Measurements from ENCODE around the gene ASPRV1.
"Not testable (repeated sequence)": the region's sequence is repeated elsewhere in the genome, so short reads cannot be mapped to it uniquely, and the experiment has no call there.

The ASPRV1 gene

GRCh38 chr2:69959425-69959824, 2.0 kb downstream of the ASPRV1 start:
- no peak for DNase-seq

GRCh38 chr2:69958480-69958879, 3.0 kb downstream of the ASPRV1 start:
- no peak for DNase-seq

GRCh38 chr2:69957965-69958364, 3.5 kb downstream of the ASPRV1 start:
- DNase-seq, result no peak

- no peak for DNase-seq
Measured at GRCh38 chr2:69956475-69956979, 4.9 kb downstream of the ASPRV1 start.

- DNase-seq, result no peak
Measured at GRCh38 chr2:69955029-69955428, 6.4 kb downstream of the ASPRV1 start.

GRCh38 chr2:69954084-69954483, 7.3 kb downstream of the ASPRV1 start:
- no peak for DNase-seq

GRCh38 chr2:69952336-69953115, 8.9 kb downstream of the ASPRV1 start:
- no peak for DNase-seq

- not testable (repeated sequence) for DNase-seq
Measured at GRCh38 chr2:69950671-69951070, 10.8 kb downstream of the ASPRV1 start.

- peak; percentile 21 for DNase-seq
Measured at GRCh38 chr2:69950241-69950640, 11.2 kb downstream of the ASPRV1 start.

GRCh38 chr2:69948963-69949645, 12.3 kb downstream of the ASPRV1 start:
- DNase-seq, result no peak

GRCh38 chr2:69948032-69948962, 13.1 kb downstream of the ASPRV1 start:
- DNase-seq, result peak; percentile 16

- no peak for DNase-seq
Measured at GRCh38 chr2:69947325-69947931, 14.0 kb downstream of the ASPRV1 start.

GRCh38 chr2:69946351-69947324, 14.8 kb downstream of the ASPRV1 start:
- peak; percentile 41 for DNase-seq

- DNase-seq, result no peak
Measured at GRCh38 chr2:69945941-69946340, 15.5 kb downstream of the ASPRV1 start.

- no peak for DNase-seq
Measured at GRCh38 chr2:69945441-69945840, 16.0 kb downstream of the ASPRV1 start.

- no peak for DNase-seq
Measured at GRCh38 chr2:69944756-69945155, 16.7 kb downstream of the ASPRV1 start.

GRCh38 chr2:69943843-69944525, 17.4 kb downstream of the ASPRV1 start:
- DNase-seq, result no peak

GRCh38 chr2:69943000-69943842, 18.2 kb downstream of the ASPRV1 start:
- no peak for DNase-seq

GRCh38 chr2:69940691-69941090, 20.7 kb downstream of the ASPRV1 start:
- DNase-seq, result no peak
